ENCODE results near the gene MYORG.
"Not testable (repeated sequence)": the region's sequence is repeated elsewhere in the genome, so short reads cannot be mapped to it uniquely, and the experiment has no call there.

MYORG gene

DNA sequence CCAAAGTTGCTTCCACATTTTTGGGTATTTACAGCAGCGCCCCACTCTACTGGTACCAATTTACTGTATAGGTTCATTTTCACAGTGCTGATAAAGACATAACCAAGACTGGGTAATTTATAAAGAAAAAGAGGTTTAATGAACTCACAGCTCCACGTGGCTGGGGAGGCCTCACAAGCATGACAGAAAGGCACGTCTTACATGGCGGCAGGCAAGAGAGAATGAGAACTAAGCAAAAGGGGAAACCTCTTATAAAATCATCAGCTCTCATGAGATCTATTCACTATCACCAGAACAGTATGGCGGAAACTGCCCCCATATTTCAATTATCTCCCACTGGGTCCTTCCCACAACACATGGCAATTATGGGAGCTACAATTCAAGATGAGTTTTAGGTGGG is 7.9 kb downstream of the MYORG start:
- DNase-seq: not testable (repeated sequence)

DNA sequence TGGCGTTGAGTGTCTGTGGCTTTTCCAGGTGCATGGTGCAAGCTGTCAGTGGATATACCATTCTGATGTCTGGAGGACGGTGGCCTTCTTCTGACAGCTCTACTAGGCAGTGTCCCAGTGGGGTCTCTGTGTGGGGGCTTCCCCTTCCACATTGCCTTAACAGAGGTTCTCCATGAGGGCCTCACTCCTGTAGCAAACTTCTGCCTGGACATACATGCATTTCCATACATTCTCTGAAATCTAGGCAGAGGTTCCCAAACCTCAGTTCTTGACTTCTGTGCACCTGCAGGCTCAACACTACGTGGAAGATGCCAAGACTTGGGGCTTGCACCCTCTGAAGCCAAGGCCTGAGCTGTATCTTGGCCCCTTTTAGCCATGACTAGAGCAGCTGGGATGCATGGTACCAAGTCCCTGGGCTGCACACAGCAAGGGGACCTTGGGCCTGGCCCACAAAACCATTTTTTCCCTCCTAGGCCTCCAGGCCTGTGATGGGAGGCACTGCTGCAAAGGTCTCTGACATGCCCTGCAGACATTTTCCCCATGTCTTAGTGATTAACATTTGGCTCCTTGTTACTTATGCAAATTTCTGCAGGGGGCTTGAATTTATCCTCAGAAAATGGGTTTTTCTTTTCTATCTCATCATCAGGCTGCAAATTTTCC is 8.8 kb downstream of the MYORG start:
- not testable (repeated sequence) for DNase-seq

GRCh38 chr9:34366365-34366764 is 10.3 kb downstream of the MYORG start:
- no peak for DNase-seq

DNA sequence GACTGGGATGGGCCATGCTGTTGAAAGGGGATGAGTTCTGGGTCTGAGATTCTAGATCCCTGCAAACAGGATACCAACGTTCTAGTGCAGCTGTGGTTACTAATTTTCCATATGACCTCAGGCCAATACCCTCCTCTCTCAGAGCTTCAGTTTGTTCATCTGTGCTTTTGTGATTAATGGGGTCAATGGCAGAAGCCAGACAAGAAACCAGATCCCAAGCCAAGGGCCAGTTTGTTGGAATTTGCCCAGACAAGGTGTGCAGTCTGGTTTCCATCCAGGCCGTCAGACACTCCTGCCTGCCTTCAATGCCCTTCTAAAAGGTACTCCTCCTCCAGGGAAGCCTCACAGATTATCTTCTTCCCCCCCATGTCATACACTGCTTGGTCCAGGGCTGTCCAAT is 11.4 kb downstream of the MYORG start:
- DNase-seq: no peak

DNA sequence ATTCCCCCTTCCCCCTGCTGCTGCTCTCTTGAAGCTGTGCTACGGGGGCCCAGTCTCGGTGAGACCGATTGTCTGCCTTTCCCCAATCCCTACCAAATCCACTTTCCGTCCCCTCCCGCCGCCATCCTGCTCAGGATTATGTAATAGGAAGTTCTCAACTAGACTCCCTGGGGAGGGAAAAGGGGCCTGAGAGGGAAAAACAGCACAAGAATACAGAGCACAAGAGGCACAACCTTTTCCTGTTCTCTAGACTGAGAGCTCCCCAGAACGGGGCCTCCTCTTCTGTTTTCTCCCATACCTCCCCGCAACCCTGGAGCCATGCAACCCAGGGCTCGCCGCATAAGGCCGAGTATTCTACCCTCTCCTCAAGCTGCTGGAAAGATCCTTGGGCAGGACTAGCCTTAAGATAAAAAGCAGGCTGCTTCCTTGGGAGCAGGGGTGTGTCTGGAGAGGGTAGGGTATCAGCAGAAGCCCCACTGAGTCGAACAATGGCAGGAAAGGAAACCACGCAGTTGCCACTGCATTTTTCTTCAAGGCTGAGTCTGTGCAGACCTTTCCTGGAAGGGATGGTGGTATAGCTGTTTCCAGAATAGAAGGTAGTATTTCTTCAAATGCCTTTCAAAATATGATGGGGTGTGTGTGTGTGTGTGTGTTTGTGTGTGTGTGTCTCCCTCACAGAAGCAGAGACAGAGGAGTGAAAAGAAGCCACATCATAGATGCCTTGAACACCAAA is 12.9 kb downstream of the MYORG start:
- no peak for DNase-seq

- DNase-seq: no peak
Measured at GRCh38 chr9:34362614-34363214, 14.0 kb downstream of the MYORG start.

GRCh38 chr9:34352957-34353356 is 23.7 kb downstream of the MYORG start:
- DNase-seq: not testable (repeated sequence)

- not testable (repeated sequence) for DNase-seq
Measured at GRCh38 chr9:34352122-34352652, 24.5 kb downstream of the MYORG start.

- no peak for DNase-seq
Measured at GRCh38 chr9:34349324-34349723, 27.4 kb downstream of the MYORG start.

DNA sequence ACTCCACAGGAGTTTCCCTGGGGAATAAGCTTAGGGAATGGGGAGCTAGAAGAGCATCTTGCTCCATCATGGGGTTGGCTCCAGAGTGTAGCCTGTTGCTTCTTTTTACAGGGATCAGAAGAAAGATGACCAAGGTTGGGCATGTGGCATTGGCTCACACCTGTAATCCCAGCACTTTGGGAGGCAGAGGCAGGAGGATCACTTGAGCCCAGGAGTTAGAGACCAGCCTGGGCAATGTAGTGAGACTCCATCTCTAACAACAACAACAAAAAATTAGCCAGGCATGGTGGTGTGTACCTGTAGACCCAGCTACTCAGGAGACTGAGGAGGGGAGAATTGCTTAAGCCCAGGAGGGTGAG is 28.9 kb downstream of the MYORG start:
- DNase-seq: no peak

DNA sequence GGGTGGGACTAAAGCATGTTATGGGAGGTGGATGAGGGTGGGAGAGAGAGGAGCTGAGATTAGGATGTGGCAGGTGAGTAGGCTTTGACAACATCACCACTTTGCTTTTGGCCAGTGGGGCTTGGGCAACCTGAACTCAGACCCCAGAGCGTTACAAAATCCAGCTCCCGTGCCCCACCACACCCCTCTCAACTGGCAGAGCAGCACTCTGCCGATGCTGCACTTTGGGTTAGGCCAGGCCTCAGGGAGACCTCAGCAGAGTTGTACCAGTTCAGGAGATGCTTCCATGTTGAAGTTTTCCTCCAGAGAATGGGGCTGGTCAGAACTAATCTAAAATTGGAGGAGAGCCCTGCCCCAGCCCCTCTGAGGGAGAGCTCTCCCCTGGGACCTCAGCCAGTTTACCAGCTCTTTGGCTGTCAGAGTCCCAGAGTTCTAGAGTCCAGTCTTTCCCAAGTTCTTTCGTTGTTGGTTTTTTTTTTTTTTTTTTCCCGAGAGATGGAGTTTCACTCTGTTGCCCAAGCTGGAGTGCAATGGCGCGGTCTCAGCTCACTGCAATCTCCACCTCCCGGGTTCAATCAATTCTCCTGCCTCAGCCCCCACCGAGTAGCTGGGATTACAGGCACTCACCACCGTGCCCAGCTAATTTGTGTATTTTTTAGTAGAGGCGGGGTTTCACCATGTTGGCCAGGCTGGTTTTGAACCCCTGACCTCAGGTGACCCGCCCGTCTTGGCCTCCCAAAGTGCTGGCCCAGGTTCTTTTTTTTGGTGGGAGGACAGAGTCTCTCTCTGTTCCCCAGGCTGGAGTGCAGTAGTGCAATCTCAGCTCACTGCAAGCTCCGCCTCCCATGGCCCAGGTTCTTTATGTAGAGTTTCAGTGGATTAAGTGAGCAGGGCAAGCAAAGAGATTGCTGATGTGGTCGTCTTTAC is 29.6 kb downstream of the MYORG start:
- no peak for DNase-seq

DNA sequence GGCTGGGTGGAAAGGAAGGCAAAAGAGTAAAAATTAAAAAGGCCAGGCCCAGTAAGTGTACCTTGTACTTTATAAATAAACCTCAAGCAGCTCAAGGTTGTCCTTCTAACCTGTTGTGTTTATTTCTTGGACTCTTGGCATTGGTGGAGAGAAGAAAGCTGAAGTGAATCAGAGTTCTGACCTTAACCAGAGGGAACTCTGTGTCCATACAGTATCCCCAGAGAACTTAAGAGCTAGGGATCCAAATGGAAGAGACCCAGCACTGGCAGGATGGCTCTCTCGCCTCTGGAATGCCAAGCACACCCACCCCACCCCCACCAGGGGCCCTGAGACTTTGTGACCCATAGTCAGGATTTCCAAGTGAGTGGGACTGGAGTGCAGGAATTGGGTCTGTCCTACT is 33.1 kb downstream of the MYORG start:
- no peak for DNase-seq

DNA sequence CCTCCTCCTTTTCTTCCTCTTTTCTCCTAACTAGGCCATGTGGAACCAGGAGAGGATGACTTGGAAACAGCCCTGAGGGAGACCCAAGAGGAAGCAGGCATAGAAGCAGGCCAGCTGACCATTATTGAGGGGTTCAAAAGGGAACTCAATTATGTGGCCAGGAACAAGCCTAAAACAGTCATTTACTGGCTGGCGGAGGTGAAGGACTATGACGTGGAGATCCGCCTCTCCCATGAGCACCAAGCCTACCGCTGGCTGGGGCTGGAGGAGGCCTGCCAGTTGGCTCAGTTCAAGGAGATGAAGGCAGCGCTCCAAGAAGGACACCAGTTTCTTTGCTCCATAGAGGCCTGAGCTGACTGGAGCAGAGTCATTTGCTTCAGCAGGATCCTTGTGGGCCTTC is 33.6 kb downstream of the MYORG start:
- DNase-seq: no peak

DNA sequence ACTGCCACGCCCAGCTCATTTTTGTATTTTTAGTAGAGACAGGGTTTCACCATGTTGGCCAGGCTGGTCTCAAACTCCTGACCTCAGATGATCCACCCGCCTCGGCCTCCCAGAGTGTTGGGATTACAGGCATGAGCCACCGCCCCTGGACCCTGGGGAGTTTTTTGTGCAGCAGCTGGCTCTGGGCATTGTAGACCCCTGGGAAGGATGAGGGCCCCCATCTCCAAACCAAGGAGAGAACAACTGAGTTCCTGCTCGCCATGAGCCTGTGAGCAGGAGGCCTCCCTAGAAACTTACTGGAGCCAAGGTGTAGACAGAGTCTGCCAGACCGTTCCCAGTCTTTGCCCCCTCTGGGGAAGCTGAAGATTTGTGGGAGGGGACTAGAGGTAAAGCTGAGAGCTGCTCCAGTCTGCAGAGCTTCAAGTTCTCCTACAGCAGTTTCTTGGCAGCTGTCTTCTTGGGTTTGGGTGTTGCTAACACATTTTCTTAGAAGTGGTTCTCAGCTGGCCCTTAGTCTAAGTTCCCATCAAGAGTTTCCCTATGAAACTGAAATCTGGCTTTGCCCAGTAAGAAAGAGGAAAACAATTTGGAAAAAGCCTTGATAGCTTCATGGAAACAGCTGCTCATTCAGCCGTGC is 34.9 kb downstream of the MYORG start:
- no peak for DNase-seq

GRCh38 chr9:34338665-34339385 is 37.9 kb downstream of the MYORG start:
- DNase-seq: no peak

DNA sequence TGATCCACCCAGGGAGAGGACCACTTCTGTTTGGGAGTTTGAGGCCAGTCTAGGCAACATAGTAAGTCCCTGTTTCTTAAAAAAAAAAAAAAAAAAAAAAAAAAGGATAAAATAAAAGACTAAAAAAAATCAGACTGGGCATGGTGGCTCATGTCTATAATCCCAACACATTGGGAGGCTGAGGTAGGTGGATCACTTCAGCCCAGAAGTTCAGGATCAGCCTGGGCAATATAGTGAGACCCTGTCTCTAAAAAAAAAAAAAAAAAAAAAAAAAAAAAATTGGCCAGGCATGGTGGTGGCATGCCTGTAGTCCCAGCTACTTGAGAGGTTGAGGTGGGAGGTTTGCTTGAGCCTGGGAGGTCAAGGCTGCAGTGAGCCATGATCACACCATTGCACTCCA is 38.6 kb downstream of the MYORG start:
- DNase-seq: not testable (repeated sequence)

DNA sequence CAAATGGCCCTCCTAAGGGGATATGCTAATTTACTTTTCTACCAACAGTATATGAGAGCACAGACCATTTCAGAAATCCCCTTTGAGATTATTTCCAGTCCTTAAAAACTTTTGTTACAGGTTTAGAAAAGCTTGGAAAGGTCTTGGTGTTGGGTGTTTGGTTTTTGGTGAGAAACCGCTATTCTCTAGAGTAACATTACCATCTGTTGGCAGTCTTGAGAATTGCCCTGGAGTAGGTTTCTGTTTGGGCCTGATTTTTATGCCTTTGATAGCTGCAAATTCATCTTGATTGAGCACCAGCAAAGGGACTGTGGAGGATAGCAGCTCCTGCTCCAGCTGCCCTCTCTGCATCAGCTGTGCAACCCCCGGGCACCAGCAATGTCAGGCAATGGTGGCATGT is 39.3 kb downstream of the MYORG start:
- DNase-seq: no peak

- DNase-seq: no peak
Measured at GRCh38 chr9:34335376-34335775, 41.3 kb downstream of the MYORG start.

GRCh38 chr9:34334916-34335315 is 41.8 kb downstream of the MYORG start:
- DNase-seq: no peak

DNA sequence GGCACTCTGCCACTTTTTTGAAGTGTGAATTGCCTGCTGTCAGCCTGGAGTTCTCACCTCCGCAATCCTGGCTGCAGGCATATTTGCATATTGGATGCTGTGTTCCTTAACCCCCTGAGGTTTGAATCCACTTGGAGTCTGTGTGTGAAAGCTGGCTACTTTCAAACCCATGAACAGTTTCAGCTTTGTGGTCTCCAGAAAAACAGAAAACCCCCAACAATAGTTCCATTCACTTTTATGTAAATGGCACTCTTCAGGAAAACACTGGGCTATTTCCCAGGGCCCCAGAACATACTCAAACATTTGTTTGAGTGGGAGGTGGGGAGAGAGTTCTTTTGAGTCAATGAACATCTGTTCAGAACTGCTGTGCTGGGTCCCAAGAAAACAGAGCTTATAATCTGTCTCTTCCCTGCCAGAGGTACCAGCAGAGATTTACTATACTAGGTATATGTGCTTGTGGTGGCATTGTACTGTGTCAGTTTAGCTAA is 42.3 kb downstream of the MYORG start:
- DNase-seq: no peak

- no peak for DNase-seq
Measured at GRCh38 chr9:34333836-34334235, 42.9 kb downstream of the MYORG start.
